T-helper 17 cell (primary cell): Measurements from ENCODE around the gene TEKT2. TPM values are rescaled to one million over a fixed set of nuclear protein-coding genes. Genes with fewer than 3 reads are reported as not detected.

Experiments
- ATAC-seq: fragments of 150-1000 bp; cut with Tn5 transposase; 2 replicates; pipeline ENCODE4 v1.10.0; 2021; ENCODE audit warnings: mild to moderate bottlenecking, moderate library complexity
- DNase-seq, 3 donors: peaks; one replicate each; pipeline versions ENCODE4 v3.0.0 to v3.0.0-alpha.2; 2020 to 2021
- H3K9me3 ChIP-seq: one replicate; pipeline ENCODE4 v1.7.0; 2013; ENCODE audit warnings: low read length, mild to moderate bottlenecking; ENCODE audit not compliant: control insufficient read depth, poor library complexity, severe bottlenecking
- H3K27ac Mint-ChIP-seq: one replicate; pipeline ENCODE4 v1.8.0; 2022; ENCODE audit warnings: mild to moderate bottlenecking, moderate library complexity, mixed read lengths
- H3K27me3 Mint-ChIP-seq: one replicate; pipeline ENCODE4 v1.8.0; 2022; ENCODE audit warnings: mixed read lengths
- H3K36me3 Mint-ChIP-seq: one replicate; pipeline ENCODE4 v1.8.0; 2022; ENCODE audit warnings: low read depth, mixed read lengths
- H3K4me1 Mint-ChIP-seq: one replicate; pipeline ENCODE4 v1.8.0; 2022; ENCODE audit warnings: mild to moderate bottlenecking, mixed read lengths
- H3K4me3 Mint-ChIP-seq: one replicate; pipeline ENCODE4 v1.8.0; 2022; ENCODE audit warnings: mild to moderate bottlenecking, moderate library complexity, mixed read lengths
- total RNA-seq, 4 donors: library from RNA in 2 of 4; stranded (reverse) in 2 of 4; gene quantifications; one replicate each; pipeline ENCODE4 v1.2.3 and lab custom pipeline; 2022 to 2026

The TEKT2 gene
- total RNA-seq, 2 donors from 2014 or later = 0.29 to 0.30 TPM

- Mint-ChIP-seq H3K27ac (peak overlapping the region; percentile 21), H3K4me1 (no peaks in the 10 kb centered on the region), H3K36me3 (peaks cover 4% of the 10 kb centered on the region), H3K4me3 (no peak overlapping the region), H3K27me3 (no peaks in the 10 kb centered on the region)
- H3K9me3 ChIP-seq = no peaks in the 10 kb centered on the region
- no peak for DNase-seq
- ATAC-seq = peak; percentile 59
Measured at GRCh38 chr1:36134505-36135329, 50.8 kb downstream of the TEKT2 start.

GRCh38 chr1:36135330-36135667, 51.4 kb downstream of the TEKT2 start:
- no peaks in the 10 kb centered on the region for H3K27me3 Mint-ChIP-seq
- peaks cover 2% of the 10 kb centered on the region for H3K4me1 Mint-ChIP-seq
- DNase-seq (no peak), ATAC-seq (no peak)
- H3K36me3 Mint-ChIP-seq = peaks cover 4% of the 10 kb centered on the region
- no peak overlapping the region for H3K27ac Mint-ChIP-seq
- no peaks in the 10 kb centered on the region for H3K9me3 ChIP-seq
- H3K4me3 Mint-ChIP-seq = no peak overlapping the region

- H3K36me3 Mint-ChIP-seq = peaks cover 4% of the 10 kb centered on the region
- no peaks in the 10 kb centered on the region for H3K27me3 Mint-ChIP-seq
- no peaks in the 10 kb centered on the region for H3K9me3 ChIP-seq
- no peak overlapping the region for H3K4me3 Mint-ChIP-seq
- DNase-seq (no peak), ATAC-seq (no peak)
- H3K4me1 Mint-ChIP-seq = peaks cover 4% of the 10 kb centered on the region
- H3K27ac Mint-ChIP-seq = peak overlapping the region; percentile 43
Measured at GRCh38 chr1:36135796-36136195, 51.9 kb downstream of the TEKT2 start.

- DNase-seq (no peak), ATAC-seq (no peak)
- Mint-ChIP-seq H3K4me3 (no peak overlapping the region), H3K4me1 (peaks cover 4% of the 10 kb centered on the region), H3K27me3 (no peaks in the 10 kb centered on the region), H3K36me3 (peaks cover 4% of the 10 kb centered on the region), H3K27ac (peak overlapping the region; percentile 43)
- H3K9me3 ChIP-seq = no peaks in the 10 kb centered on the region
Measured at GRCh38 chr1:36136535-36136934, 52.6 kb downstream of the TEKT2 start.

- DNase-seq (no peak), ATAC-seq (no peak)
- H3K4me1 Mint-ChIP-seq = peaks cover 8% of the 10 kb centered on the region
Measured at GRCh38 chr1:36137226-36137625, 53.3 kb downstream of the TEKT2 start.

GRCh38 chr1:36137776-36138175, 53.9 kb downstream of the TEKT2 start:
- peaks cover 4% of the 10 kb centered on the region for H3K36me3 Mint-ChIP-seq
- no peak overlapping the region for H3K4me3 Mint-ChIP-seq
- H3K27ac Mint-ChIP-seq = no peak overlapping the region
- no peaks in the 10 kb centered on the region for H3K9me3 ChIP-seq
- H3K4me1 Mint-ChIP-seq = peaks cover 9% of the 10 kb centered on the region
- no peak for ATAC-seq
- no peak for DNase-seq
- H3K27me3 Mint-ChIP-seq = no peaks in the 10 kb centered on the region

More at GRCh38 chr1:36137226-36137625, 53.3 kb downstream of the TEKT2 start:
- no peaks in the 10 kb centered on the region for H3K9me3 ChIP-seq
- peaks cover 4% of the 10 kb centered on the region for H3K36me3 Mint-ChIP-seq
- H3K27me3 Mint-ChIP-seq = no peaks in the 10 kb centered on the region
- H3K27ac Mint-ChIP-seq = no peak overlapping the region
- no peak overlapping the region for H3K4me3 Mint-ChIP-seq

Other genes with a start within 250 kb of the TEKT2 start
- gene AGO1, start 200.9 kb upstream of the TEKT2 start, total RNA-seq = 10 to 100 TPM; 23.3 to 25.3 TPM
- 10 to 100 TPM; 30.4 to 33.0 TPM for gene AGO3, start 153.0 kb upstream of the TEKT2 start, total RNA-seq
- gene ADPRS, start 4.8 kb downstream of the TEKT2 start, total RNA-seq = 10 to 100 TPM; 17.0 to 21.2 TPM
- under 1 TPM in 1 of 2 donors, not detected in 1; 0.25 TPM for gene COL8A2, start 41.1 kb downstream of the TEKT2 start, total RNA-seq
- gene TRAPPC3, start 65.4 kb downstream of the TEKT2 start, total RNA-seq = 10 to 100 TPM; 35.0 to 37.8 TPM
- 100 to 1,000 TPM; 173 to 175 TPM for gene MAP7D1, start 72.1 kb downstream of the TEKT2 start, total RNA-seq
- gene THRAP3, start 140.3 kb downstream of the TEKT2 start, total RNA-seq = 10 to 100 TPM; 74.5 to 76.3 TPM
- gene SH3D21, start 222.3 kb downstream of the TEKT2 start, total RNA-seq = 1 to 10 TPM; 1.4 to 1.9 TPM
- 10 to 100 TPM in 1 of 2 donors, 1 to 10 TPM in 1; 6.2 to 10.8 TPM for gene EVA1B, start 239.6 kb downstream of the TEKT2 start, total RNA-seq